OCI-LY1 (cell line): Measurements from ENCODE around the gene CNTNAP2.

Experiments
- H2AFZ ChIP-seq: fragments of 200-600 bp; sonication (generic), shearing (Covaris generic); 2 replicates; pipeline ENCODE4 v1.6.0; 2014; ENCODE audit warnings: antibody characterized with exemption, mild to moderate bottlenecking, low read length
- H3F3A ChIP-seq: fragments of 200-600 bp; sonication (generic), shearing (Covaris generic); 2 replicates; pipeline ENCODE4 v1.6.0; 2014; ENCODE audit warnings: mild to moderate bottlenecking, antibody characterized with exemption, low read length, moderate library complexity; ENCODE audit not compliant: insufficient read depth
- H3K27ac ChIP-seq: fragments of 200-600 bp; sonication (generic); 2 replicates; pipeline ENCODE4 v1.5.1; 2014; ENCODE audit warnings: low read length, mixed run types, mild to moderate bottlenecking, low read depth; ENCODE audit not compliant: poor library complexity, severe bottlenecking
- H3K27me3 ChIP-seq: fragments of 200-600 bp; sonication (generic); 2 replicates; pipeline ENCODE4 v1.6.0; 2014; ENCODE audit warnings: antibody characterized with exemption, mild to moderate bottlenecking, low read length, moderate library complexity; ENCODE audit not compliant: insufficient read depth
- H3K36me3 ChIP-seq: fragments of 200-600 bp; sonication (generic); 2 replicates; pipeline ENCODE4 v1.6.1; 2014; ENCODE audit warnings: mild to moderate bottlenecking, antibody characterized with exemption, low read length, moderate library complexity, mixed read lengths; ENCODE audit not compliant: insufficient read depth
- H3K4me1 ChIP-seq: fragments of 200-600 bp; sonication (generic); 2 replicates; pipeline ENCODE4 v1.5.1; 2014; ENCODE audit warnings: mild to moderate bottlenecking, low read length, moderate library complexity; ENCODE audit not compliant: insufficient read depth, severe bottlenecking
- H3K4me2 ChIP-seq: fragments of 200-600 bp; sonication (generic), shearing (Covaris generic); 2 replicates; pipeline ENCODE4 v1.6.1; 2014; ENCODE audit warnings: low read length
- H3K4me3 ChIP-seq: fragments of 200-600 bp; sonication (generic); 2 replicates; pipeline ENCODE4 v1.5.1; 2014; ENCODE audit warnings: low read length, low read depth, mild to moderate bottlenecking, mixed read lengths; ENCODE audit not compliant: poor library complexity, severe bottlenecking
- H3K79me2 ChIP-seq: fragments of 200-600 bp; shearing (Covaris generic); 2 replicates; pipeline ENCODE4 v1.6.1; 2016; ENCODE audit warnings: mixed run types, low read length, mixed read lengths; ENCODE audit not compliant: insufficient read depth
- H3K9ac ChIP-seq: fragments of 200-600 bp; sonication (generic), shearing (Covaris generic); 2 replicates; pipeline ENCODE4 v1.6.1; 2014; ENCODE audit warnings: mild to moderate bottlenecking, low read length, mixed read lengths
- H3K9me2 ChIP-seq: fragments of 200-600 bp; sonication (generic), shearing (Covaris generic); 2 replicates; pipeline ENCODE4 v1.6.1; 2014; ENCODE audit warnings: low read depth, mild to moderate bottlenecking, low read length, mixed read lengths
- H3K9me3 ChIP-seq: fragments of 200-600 bp; shearing (Covaris generic); 2 replicates; pipeline ENCODE4 v1.6.1; 2014; ENCODE audit warnings: low read length, mixed read lengths
- H4K20me1 ChIP-seq: fragments of 200-600 bp; sonication (generic), shearing (Covaris generic); 2 replicates; pipeline ENCODE4 v1.6.0; 2016; ENCODE audit warnings: mild to moderate bottlenecking, low read length; ENCODE audit not compliant: insufficient read depth
- CTCF ChIP-seq: fragments of 200-600 bp; sonication (generic), shearing (Covaris generic); IDR thresholded peaks from 2 replicates; pipeline ENCODE4 v1.5.1; 2017; ENCODE audit warnings: mild to moderate bottlenecking, antibody characterized with exemption, low read length, moderate library complexity, mixed read lengths
- EZH2 ChIP-seq: fragments of 200-600 bp; sonication (generic), shearing (Covaris generic); IDR thresholded peaks from 2 replicates; pipeline ENCODE4 v1.8.0; 2017; ENCODE audit warnings: borderline replicate concordance, mixed run types, mild to moderate bottlenecking, antibody characterized with exemption, low read length, moderate library complexity, mixed read lengths

Gene CNTNAP2

GRCh38 chr7:148347981-148348380 is 2231.4 kb downstream of the CNTNAP2 start:
- Histone ChIP-seq H4K20me1 (no peaks in the 10 kb centered on the region), H3K9me2 (no peaks in the 10 kb centered on the region), H3K27me3 (no peaks in the 10 kb centered on the region), H3K9me3 (no peaks in the 10 kb centered on the region), H3K27ac (no peak overlapping the region), H3K79me2 (no peaks in the 10 kb centered on the region), H3K36me3 (no peaks in the 10 kb centered on the region), H3K4me2 (no peak overlapping the region), H3F3A (no peaks in the 10 kb centered on the region), H3K4me3 (no peak overlapping the region), H3K4me1 (no peaks in the 10 kb centered on the region), H3K9ac (no peak overlapping the region), H2AFZ (no peak overlapping the region)
- TF ChIP-seq EZH2 (no peak), CTCF (no peak)

- H3F3A ChIP-seq, result no peaks in the 10 kb centered on the region
- H3K36me3 ChIP-seq, result no peaks in the 10 kb centered on the region
- TF ChIP-seq EZH2, result no peak
- no peak for TF ChIP-seq CTCF
These were observed 2231.9 kb downstream of the CNTNAP2 start for GRCh38 chr7:148348466-148348865.

DNA sequence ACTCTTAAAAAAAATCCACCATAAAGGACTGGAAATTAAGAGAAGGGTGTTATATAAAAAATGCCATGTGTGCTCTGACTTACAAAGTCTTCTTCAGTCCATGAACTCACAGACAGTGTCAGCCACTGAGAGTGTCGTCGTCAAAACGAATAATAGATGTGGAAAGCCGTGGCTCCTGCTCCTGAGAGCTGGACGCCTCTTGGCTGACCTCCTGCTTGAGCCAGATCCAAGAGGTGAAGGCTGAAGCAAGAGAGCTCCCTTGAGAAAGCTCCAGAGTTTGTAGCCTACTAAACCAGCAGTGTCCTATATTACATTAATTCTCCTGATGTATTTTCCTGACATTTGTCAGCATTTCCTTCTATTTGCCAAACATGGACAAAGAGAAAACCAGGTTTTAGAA is 2239.7 kb downstream of the CNTNAP2 start:
- no peaks in the 10 kb centered on the region for H3K9me2 ChIP-seq
- H3K4me2 ChIP-seq, result no peak overlapping the region
- no peaks in the 10 kb centered on the region for H3F3A ChIP-seq
- H3K4me1 ChIP-seq, result no peaks in the 10 kb centered on the region
- no peak overlapping the region for H3K27ac ChIP-seq
- no peak overlapping the region for H3K9ac ChIP-seq
- TF ChIP-seq EZH2, result no peak
- no peak overlapping the region for H3K4me3 ChIP-seq
- H2AFZ ChIP-seq, result no peak overlapping the region
- H4K20me1 ChIP-seq, result no peaks in the 10 kb centered on the region
- no peaks in the 10 kb centered on the region for H3K36me3 ChIP-seq
- H3K79me2 ChIP-seq, result no peaks in the 10 kb centered on the region
- H3K9me3 ChIP-seq, result no peaks in the 10 kb centered on the region
- H3K27me3 ChIP-seq, result no peaks in the 10 kb centered on the region

More at GRCh38 chr7:148348466-148348865, 2231.9 kb downstream of the CNTNAP2 start:
- no peak overlapping the region for H3K4me3 ChIP-seq
- no peak overlapping the region for H3K9ac ChIP-seq
- H3K4me2 ChIP-seq, result no peak overlapping the region
- no peak overlapping the region for H2AFZ ChIP-seq
- no peaks in the 10 kb centered on the region for H4K20me1 ChIP-seq
- no peak overlapping the region for H3K27ac ChIP-seq
- no peaks in the 10 kb centered on the region for H3K27me3 ChIP-seq
- no peaks in the 10 kb centered on the region for H3K79me2 ChIP-seq
- H3K9me2 ChIP-seq, result no peaks in the 10 kb centered on the region
- H3K4me1 ChIP-seq, result no peaks in the 10 kb centered on the region
- no peaks in the 10 kb centered on the region for H3K9me3 ChIP-seq

GRCh38 chr7:148362541-148362940 is 2245.9 kb downstream of the CNTNAP2 start:
- Histone ChIP-seq H3K4me2 (no peak overlapping the region), H3K4me1 (no peaks in the 10 kb centered on the region), H4K20me1 (no peaks in the 10 kb centered on the region), H3K9ac (no peak overlapping the region), H3K4me3 (no peak overlapping the region), H3K9me2 (no peaks in the 10 kb centered on the region), H3F3A (0 out of 2 replicates have a peak, but pooled peaks cover 3% of the 10 kb centered on the region), H3K9me3 (peaks cover 6% of the 10 kb centered on the region), H2AFZ (no peak overlapping the region), H3K27me3 (no peaks in the 10 kb centered on the region; the same call in 1 of the 2 replicates), H3K27ac (no peak overlapping the region), H3K79me2 (no peaks in the 10 kb centered on the region), H3K36me3 (no peaks in the 10 kb centered on the region)
- TF ChIP-seq EZH2, result no peak
- no peak for TF ChIP-seq CTCF
